Measurements from ENCODE around the gene PRKCD.
A peak's percentile ranks its signal among the peaks of the same experiment; 100 is the strongest.

The PRKCD gene

GRCh38 chr3:53191836-53192480, 30.9 kb downstream of the PRKCD start:
- TF ChIP-seq, protein P1, sequence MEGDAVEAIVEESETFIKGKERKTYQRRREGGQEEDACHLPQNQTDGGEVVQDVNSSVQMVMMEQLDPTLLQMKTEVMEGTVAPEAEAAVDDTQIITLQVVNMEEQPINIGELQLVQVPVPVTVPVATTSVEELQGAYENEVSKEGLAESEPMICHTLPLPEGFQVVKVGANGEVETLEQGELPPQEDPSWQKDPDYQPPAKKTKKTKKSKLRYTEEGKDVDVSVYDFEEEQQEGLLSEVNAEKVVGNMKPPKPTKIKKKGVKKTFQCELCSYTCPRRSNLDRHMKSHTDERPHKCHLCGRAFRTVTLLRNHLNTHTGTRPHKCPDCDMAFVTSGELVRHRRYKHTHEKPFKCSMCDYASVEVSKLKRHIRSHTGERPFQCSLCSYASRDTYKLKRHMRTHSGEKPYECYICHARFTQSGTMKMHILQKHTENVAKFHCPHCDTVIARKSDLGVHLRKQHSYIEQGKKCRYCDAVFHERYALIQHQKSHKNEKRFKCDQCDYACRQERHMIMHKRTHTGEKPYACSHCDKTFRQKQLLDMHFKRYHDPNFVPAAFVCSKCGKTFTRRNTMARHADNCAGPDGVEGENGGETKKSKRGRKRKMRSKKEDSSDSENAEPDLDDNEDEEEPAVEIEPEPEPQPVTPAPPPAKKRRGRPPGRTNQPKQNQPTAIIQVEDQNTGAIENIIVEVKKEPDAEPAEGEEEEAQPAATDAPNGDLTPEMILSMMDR (IDR thresholded peaks at IDR 0.05; ENCODE audit: control insufficient read depth, extremely low read depth, insufficient read depth): no peak
- H3K4me3 ChIP-seq (ENCODE audit: low read depth, low read length): no peak overlapping the region
- DNase-seq (ENCODE audit: low read depth): no peak

- TF ChIP-seq, protein P1 (IDR thresholded peaks at IDR 0.05; ENCODE audit: control insufficient read depth, extremely low read depth, insufficient read depth): no peak
- H3K4me3 ChIP-seq (ENCODE audit: low read depth, low read length): no peak overlapping the region
- DNase-seq (ENCODE audit: low read depth): peak; percentile 86
Measured at GRCh38 chr3:53192608-53193007, 31.6 kb downstream of the PRKCD start.

DNA sequence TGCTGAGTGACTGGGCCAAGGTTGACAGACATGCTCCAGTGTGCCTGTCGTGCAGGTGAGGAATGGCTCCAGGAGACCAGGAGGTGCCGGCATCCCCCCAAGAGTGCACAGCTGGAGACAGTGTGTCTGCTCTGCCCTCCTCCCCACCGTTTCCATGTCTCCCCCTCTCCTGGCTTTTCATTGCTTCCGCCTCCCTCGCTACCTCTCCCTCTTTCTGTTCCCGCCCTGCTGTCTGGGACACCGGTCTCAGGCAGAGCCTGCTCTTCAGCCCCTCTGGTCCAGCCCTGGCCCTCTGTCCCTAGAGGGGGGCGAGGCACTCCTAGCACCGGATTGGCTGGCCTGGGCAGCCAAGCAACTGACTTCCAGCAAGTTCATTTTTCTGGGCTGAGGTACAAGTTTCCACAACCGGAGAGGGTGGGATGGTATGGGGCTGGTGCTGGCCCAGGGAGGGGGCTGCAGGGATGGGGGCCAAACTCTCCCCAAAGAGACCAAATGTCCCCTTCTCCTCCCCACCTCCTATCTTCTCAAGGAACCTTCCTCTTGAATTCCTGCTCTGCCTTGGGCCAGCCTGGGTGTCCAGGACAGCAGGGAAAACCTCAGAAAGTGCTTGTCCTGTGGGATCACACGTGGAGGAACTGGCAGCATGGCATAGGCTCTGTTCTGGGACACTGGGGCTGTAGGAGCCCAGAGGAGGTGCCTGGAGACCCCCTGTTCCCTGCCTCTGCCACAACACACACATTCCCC, 32.6 kb downstream of the PRKCD start:
- TF ChIP-seq, protein P1 (IDR thresholded peaks at IDR 0.05; ENCODE audit: control insufficient read depth, extremely low read depth, insufficient read depth): no peak
- H3K4me3 ChIP-seq (ENCODE audit: low read depth, low read length): no peak overlapping the region
- no peak for DNase-seq (ENCODE audit: low read depth)

DNA sequence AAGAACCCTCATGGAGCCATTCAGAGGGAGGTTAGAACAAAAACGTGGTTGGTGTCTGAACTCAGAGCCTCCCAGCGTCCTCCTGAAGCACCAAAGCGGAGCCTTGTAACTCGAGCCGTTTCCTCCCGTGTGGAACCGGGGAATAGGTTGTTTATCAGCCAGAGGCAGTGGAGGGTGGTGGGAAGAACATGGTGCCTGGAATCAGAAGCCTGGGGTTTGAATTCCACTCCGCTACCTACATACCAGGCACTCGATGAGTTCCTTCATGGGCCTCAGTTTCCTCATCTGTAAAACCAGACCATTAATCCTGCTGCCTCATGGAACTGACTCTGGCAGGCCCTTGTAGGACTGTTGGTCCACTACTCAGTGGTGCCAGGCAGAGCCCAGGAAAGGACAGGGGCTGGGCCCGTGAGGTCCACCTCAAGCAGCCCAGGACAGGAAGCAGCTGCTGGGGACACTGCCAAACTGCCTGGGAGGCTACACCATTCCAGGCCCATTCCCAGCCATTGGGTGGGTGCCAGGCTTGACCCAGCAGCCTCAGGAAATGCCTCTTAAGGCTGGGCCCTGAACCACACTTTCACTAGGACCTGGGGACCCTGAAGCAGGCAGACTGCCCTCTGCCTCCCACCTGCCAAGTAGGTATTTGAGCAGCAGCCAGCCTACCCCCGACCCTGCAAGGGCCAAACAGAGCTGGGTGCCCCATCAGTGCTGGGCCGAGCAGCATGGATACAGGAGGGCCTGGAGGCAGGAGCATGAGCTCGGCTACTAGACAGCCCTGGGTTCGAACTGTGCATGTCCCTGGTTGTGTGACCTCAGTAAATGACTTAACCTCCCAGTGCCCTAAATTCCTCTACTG, 33.4 kb downstream of the PRKCD start:
- no peak for DNase-seq (ENCODE audit: low read depth)
- H3K4me3 ChIP-seq (ENCODE audit: low read depth, low read length): no peak overlapping the region
- TF ChIP-seq, protein P1 (IDR thresholded peaks at IDR 0.05; ENCODE audit: control insufficient read depth, extremely low read depth, insufficient read depth): no peak

GRCh38 chr3:53195066-53195450, 34.0 kb downstream of the PRKCD start:
- no peak overlapping the region for H3K4me3 ChIP-seq (ENCODE audit: low read depth, low read length)
- TF ChIP-seq, protein P1 (IDR thresholded peaks at IDR 0.05; ENCODE audit: control insufficient read depth, extremely low read depth, insufficient read depth): no peak
- no peak for DNase-seq (ENCODE audit: low read depth)

DNA sequence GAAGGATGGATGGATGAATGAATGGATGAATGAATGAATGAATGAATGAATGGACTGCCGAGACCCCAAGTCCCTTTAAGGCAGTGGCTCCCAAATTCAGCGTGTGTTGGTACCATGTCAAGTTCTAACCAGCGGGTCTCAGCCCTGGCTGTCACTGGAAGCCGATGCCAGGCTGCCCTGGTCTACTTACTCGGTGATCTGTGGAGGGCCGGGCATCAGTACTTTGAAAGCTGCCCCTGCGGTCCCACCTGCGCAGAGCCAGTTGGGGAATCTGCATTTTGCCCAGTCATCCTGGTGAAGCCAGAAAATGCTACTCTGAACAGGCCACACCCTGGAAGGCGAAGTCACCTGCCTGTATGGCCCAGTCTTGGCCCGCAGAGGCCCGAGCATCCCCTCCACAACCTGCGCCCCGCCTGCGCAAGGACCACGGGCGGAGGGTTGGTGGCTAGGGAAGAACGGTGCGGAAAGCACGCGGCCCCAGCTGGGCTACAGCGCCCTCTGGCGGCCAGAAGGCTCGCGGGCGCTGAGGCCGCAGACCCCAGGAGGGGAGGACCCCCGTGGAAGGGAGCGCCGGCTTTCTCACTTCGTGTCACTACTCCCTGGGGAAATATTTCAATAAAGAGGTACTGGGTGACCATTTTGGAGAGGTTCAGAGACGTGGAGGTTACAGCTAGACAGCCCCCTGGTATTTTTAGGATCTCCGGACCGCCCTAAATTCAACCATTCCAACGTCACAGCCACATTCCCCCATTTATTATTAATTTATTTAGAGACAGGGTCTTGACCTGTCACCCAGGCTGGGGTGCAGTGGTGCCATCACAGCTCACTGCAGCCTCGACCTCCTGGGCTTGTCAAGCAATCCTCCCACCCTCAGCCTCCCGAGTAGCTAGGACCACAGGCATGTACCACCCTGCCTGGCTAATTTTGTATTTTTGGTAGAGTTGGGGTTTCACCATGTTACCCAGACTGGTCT, 34.9 kb downstream of the PRKCD start:
- no peak for DNase-seq (ENCODE audit: low read depth)
- TF ChIP-seq, protein P1 (IDR thresholded peaks at IDR 0.05; ENCODE audit: control insufficient read depth, extremely low read depth, insufficient read depth): peak; percentile 96
- no peak overlapping the region for H3K4me3 ChIP-seq (ENCODE audit: low read depth, low read length)
